ENCODE results near the gene SNRPD3.
A peak's percentile ranks its signal among the peaks of the same experiment; 100 is the strongest.

The SNRPD3 gene

DNA sequence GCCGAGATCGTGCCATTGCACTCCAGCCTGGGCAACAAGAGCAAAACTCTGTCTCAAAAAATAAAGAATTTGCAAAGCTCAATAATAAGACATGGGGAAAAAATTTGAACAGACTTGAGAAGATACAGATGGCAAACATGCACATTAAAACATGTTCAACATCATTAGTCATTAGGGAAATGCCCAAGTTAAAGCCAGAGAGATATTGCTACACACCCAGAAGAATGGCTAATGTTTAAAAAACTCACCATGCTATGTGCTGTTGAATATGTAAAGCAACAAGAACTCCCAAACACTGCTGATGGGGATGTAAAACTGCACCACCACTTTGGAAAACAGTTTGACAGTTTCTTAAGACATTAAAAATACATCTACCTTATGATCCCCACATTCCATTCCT, 24.5 kb downstream of the SNRPD3 start:
- peak; percentile 92 for DNase-seq (ENCODE audit: low read depth)
- TF ChIP-seq, protein P1, sequence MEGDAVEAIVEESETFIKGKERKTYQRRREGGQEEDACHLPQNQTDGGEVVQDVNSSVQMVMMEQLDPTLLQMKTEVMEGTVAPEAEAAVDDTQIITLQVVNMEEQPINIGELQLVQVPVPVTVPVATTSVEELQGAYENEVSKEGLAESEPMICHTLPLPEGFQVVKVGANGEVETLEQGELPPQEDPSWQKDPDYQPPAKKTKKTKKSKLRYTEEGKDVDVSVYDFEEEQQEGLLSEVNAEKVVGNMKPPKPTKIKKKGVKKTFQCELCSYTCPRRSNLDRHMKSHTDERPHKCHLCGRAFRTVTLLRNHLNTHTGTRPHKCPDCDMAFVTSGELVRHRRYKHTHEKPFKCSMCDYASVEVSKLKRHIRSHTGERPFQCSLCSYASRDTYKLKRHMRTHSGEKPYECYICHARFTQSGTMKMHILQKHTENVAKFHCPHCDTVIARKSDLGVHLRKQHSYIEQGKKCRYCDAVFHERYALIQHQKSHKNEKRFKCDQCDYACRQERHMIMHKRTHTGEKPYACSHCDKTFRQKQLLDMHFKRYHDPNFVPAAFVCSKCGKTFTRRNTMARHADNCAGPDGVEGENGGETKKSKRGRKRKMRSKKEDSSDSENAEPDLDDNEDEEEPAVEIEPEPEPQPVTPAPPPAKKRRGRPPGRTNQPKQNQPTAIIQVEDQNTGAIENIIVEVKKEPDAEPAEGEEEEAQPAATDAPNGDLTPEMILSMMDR (IDR thresholded peaks at IDR 0.05; ENCODE audit: insufficient read depth, low read depth, low read length, missing control alignments), result no peak
- H3K4me3 ChIP-seq (ENCODE audit: low read length), result no peak overlapping the region

DNA sequence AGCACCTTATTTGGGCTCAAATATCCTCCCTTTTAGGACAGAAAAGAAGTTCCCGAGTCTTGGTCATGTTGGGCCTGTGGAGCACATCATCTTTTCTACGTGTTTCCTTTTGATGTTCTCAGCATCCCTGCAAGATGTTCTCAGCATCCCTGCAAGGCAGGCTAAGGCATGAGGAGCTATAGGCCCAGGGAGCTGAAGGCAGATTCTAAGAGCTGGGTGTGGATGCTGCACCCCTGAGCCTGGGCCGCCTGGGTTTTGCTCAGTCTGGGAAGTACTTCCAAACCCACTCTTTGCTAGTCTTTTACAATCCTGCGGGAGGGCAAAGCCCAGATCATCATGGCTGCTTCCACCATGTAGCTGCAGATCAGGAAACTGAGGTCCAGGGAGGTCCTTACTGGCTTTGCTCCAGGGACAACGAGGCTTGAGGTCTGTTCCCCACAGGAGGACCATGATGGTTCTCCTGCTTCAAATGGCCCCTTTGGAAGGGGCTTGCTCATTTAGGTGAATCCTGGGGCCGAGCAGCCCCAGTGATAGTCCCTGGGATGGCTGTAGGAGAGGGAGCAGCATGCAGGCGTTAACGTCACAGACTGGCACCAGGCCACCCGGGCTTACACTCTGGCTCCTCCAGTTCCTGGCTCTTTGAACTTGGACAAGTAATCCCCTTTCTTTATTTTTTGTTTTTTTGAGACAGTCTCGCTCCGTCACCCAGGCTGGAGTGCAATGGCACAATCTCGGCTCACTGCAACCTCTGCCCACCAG, 26.4 kb downstream of the SNRPD3 start:
- DNase-seq (ENCODE audit: low read depth), result no peak
- TF ChIP-seq, protein P1 (IDR thresholded peaks at IDR 0.05; ENCODE audit: insufficient read depth, low read depth, low read length, missing control alignments), result no peak
- no peak overlapping the region for H3K4me3 ChIP-seq (ENCODE audit: low read length)

DNA sequence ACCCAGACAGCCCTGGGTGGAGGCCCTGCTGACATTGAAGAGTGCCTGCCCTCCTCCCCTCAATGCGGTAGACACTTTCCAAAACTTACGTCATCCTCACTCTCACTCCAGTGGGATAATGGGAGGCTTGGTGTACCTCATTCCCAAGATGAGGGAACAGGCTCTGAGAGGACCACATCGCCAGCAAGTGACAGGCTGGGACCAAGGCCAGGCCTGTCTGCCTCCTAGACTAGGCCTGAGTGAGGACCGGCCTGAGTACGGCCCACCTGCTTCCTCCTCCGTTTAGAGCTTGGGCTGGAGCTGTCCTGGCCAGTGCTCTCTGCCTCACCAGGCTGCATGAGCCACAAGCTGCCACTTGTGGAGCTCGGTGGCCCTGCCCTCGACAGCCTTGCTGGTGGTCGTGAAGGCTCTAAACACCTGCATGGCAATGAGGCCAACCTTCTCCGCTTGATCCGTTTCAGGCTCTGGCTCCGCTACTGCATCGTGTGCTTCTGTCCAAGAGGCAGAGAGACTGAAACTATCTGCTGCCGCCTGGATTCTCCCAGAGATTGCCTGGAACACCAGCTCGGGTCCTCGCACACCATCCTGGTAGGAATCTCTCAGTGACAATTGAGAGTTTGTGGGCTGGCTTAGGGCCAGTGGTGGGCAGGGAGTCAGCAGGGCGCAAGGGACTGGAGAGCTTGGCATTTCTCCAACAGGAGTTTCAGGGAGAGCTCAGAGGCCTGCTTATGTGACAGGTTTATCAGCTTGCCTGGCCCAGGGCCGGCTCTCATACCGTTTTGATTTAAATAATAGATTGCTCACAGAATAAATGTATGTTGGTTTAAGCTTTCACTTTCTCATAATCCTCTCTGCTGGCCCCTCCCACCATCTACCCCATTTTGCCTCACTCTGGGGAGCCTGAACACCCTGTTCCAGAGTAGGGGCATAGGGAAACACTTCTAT, 27.7 kb downstream of the SNRPD3 start:
- H3K4me3 ChIP-seq (ENCODE audit: low read length), result no peak overlapping the region
- TF ChIP-seq, protein P1 (IDR thresholded peaks at IDR 0.05; ENCODE audit: insufficient read depth, low read depth, low read length, missing control alignments), result no peak
- DNase-seq (ENCODE audit: low read depth), result peak; percentile 36

DNA sequence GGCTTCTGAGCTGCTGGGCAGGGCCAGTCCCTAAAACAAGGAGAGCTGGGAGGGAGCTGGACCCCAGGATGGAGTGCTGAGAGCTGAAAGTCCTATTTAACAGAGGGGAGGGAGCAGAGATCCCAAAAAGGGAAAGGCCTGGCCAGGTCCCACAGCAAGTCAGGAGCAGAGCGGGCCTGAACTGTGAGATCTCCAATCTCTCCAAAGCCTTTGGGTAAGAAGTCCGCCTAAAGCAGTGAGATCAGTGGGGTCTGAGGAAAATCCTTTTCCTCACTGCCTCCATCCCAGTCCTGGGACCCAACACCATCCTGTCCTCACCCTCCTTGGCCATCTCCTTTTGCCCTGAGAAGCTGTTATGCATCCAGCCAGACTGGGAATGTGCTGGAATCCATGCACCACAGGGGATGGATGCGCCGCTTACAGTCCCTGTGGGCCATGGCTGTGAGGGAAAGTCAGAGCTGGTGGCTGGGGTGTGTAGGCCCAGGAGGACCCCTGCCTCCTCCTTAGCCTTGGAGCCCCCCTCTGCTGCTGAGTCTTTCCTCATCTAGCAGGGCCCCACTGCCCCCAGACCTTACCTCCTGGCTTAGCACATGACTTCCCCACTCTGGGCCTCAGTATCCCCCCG, 28.5 kb downstream of the SNRPD3 start:
- no peak for DNase-seq (ENCODE audit: low read depth)
- TF ChIP-seq, protein P1 (IDR thresholded peaks at IDR 0.05; ENCODE audit: insufficient read depth, low read depth, low read length, missing control alignments), result no peak
- H3K4me3 ChIP-seq (ENCODE audit: low read length), result no peak overlapping the region

DNA sequence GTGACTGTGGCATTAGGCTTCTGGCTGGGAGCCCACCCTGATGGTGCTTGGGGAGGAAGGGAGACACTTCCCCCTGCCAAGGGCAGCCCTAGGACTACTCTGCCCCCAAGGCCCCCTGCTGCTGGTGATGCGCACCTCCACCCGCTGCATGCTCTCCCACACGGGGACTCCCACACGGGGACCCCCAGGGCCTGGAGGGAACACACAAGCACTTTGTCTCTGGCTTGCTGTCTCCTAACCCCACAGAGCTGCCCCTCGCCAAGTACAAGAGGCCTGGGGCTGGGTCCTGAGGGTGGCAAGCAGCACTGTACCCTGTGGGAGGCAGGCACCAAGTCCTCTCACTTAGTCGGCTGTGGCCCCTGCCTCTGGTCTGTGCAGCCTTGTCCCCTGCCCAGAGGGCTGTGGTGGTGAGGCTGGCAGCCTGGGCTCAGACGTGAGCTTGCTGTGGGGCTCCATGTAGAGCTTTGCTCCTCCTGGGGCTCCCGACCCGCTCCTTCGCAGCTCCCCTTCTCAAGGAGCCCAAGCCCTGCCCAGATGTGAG, 29.1 kb downstream of the SNRPD3 start:
- DNase-seq (ENCODE audit: low read depth), result no peak
- no peak overlapping the region for H3K4me3 ChIP-seq (ENCODE audit: low read length)
- TF ChIP-seq, protein P1 (IDR thresholded peaks at IDR 0.05; ENCODE audit: insufficient read depth, low read depth, low read length, missing control alignments), result no peak

DNA sequence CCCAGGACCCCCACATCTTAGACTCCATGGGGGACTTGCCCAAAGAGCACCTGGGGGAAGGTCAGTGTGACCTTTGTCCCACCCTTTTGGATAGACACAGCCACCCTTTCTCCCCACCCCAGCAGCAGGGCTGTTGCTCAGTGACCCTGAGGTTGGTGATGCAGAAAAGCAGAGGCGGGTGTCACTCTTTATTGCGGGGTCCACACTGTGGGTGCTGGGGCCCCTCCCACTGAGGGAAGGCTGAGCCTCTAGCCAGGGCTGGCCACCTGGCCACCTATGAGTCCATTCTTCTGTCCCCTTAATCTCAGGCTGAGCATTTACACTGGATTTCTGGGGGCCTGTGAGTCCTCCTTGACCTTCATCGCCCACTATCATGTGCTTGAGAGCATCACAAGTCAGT, 29.7 kb downstream of the SNRPD3 start:
- DNase-seq (ENCODE audit: low read depth), result no peak
- no peak overlapping the region for H3K4me3 ChIP-seq (ENCODE audit: low read length)
- TF ChIP-seq, protein P1 (IDR thresholded peaks at IDR 0.05; ENCODE audit: insufficient read depth, low read depth, low read length, missing control alignments), result no peak

All from epithelial cell of esophagus (primary cell).